ENCODE results near the gene NUP62.

NUP62 gene

DNA sequence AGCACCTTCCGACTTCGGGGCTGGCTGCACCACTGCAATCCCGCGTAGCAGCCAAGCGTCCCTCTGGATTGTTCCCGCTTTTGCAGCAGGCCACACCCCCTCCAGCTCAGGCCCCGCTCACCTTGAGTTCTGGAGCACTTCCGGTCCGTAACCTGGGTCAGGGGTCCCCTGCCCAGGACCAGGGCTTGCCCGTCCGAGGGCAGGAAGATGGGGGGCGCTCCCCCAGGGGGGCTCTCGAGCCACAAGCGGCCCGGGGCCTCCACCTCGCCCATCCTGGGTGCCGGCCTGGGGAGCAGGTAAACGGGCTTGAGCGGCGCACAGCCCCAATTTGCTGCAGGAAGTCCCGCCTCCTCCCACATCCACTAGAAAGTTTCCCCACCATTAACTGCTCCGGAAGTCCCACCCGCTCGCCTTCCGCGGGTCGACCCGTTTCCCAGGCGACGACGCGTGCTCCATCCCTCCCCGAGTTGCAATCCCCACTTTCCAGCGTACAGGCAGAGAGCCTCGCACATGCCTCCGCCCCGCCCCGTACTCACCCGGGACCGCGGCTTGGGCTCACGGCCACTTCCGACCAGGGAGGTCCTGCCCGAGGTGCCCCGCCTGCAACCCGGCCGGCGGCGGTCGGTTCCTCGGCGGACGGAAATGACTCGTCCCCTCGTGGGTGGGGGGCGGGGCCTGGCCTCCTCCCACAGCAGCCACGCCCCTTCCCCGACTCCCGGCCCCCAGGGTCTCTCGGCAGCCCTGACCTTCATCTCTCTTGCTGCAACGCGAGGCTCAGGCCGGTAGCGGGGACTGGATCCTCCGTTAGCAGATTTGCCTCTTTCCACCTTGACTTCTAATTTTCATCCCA is 62.1 kb downstream of the NUP62 start, which contains the start of gene PNKP:
TSS of gene PNKP (minus strand) at position 644 of the 850 bp plus-strand sequence. CDS start at position 272, 372 bp downstream.
- DNase-seq (ENCODE audit: low spot score), result peak; percentile 90

DNA sequence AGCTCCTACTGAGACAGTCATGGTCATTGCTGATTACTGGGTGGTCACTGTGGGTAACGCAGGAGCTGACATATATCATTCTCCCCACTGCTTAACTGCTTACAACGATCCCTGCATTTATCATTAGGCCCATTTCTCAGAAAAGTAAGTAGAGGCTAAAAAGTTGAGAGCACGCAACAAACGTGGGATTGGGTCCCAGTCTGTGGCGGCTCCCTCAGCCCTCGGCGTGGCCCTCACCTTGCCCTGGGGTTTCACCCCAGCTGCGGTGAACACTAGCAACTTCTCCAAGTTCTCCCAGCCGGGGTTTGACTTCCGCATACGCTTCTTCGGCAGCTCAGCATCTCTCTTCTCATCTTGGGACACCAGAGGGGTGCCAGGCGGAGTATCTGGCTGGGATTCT is 64.4 kb downstream of the NUP62 start:
- DNase-seq (ENCODE audit: low spot score), result no peak

DNA sequence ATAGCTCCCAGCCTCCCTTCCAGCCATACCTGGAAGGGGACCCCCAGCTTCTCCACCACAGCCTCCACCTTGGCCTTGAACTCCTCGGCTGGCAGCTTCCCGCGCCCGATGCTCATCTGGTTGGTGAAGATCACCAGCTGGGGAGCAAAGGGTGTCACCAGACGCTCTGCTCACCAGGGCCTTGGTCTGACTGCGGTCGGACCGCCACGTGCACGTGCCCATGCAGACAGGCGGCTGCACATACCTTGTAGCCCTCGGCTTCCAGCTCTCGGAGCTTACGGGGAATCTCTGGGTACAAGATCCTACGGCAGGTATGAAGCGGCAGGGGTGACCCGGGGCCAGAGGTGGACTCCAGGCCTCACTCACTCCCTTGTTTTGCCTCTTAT is 65.4 kb downstream of the NUP62 start:
- no peak for DNase-seq (ENCODE audit: low spot score)

GRCh38 chr19:49863254-49863934 is 65.9 kb downstream of the NUP62 start:
- DNase-seq (ENCODE audit: low spot score), result no peak

DNA sequence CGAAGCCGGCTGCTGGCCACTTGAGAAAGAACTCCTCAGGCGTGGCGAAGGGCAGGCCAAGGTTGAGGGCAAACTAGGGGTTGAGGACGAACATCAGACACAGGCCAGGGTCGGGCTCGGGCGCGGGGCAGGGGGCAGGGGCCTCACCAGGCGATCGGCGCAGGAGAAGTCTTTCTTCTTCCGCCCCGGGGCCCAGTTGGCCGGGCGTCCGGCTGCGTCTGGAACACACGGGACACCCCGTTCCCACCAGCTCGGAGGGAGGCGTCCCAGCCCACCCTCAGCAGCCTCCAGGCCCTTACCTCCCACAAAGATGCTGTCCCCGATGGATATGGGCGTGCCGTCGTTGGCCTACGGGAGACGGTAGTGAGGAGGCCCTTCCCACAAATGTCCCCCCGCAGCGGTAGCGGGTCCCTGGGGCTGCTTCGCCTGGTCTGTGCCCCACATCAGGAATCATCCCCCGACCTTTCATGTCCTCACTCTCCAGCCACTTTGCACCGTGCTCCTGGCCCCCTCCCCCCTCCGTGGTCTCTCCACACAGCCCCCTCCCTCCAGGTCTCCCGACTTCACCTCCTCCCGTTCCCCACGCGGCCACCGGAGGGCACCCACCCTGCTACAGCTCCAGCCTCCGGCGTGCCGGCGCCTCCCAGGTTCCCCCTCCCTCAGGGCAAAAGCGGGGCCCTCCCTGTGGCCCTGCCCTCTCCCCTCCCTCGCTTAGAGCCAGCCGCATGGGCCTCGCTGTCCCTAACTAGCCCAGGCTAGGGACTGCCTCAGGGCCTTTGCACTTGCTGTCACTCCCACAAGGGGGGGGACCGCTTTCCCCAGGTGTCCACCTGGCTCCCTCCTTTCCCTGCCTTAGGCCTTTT is 66.7 kb downstream of the NUP62 start:
- no peak for DNase-seq (ENCODE audit: low spot score)

GRCh38 chr19:49861541-49862378 is 67.5 kb downstream of the NUP62 start:
- no peak for DNase-seq (ENCODE audit: low spot score)

DNA sequence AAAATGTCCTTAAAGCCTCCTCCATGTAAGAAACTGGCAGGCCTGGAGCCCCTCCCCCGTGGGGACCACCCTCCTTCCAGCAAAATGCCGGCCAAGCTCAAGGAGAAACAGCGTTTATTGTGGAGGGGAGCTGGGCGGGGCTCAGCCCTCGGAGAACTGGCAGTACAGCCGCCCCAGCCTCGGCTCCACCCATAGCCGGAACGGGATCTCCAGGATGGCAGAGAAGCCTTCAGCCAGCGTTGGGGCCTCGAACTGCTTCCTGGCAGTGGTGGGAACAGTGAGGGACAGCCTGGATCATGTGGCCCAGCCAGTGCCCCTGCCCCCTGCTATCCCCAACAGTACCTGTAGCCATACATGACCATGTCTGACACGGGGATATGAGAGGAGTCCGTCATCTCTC is 68.2 kb downstream of the NUP62 start:
- DNase-seq (ENCODE audit: low spot score), result no peak

DNA sequence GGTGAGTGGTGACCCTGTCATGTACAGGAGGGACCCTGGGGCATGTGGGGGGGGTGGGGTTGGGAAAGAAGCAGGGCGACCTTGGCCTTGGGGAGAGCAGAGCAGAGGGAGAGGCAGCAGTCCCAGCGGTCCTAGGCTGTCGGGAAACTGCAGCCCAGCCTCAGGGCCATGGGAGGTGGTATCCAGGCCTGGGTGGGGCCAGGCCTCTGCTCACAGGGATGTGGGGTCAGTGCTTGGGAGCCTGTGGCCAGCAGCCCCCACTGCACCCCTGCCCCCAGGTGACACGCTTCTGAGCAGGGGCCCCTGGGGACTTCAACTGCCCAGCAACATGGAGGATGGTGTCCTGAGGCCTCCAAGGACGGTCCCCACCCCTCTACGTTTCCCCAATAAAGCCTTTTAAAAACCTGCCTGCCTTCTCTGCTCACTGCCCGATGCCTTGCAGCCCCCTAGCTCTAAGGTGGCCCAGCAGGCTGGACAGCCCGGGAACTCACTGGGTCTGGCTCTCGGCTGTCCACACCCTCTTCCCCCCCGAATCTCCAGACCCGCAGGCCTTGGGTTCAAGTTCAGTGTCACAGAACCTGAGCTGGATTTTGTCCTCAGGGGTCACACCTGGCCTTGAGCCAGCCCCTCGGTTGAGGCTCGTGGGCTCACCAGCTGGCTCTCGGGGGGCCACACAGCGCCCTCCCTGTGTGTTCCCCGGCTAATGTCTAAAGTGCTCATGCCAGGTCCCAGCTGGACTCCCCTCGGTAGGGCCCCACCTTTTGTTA is 68.8 kb downstream of the NUP62 start:
- DNase-seq (ENCODE audit: low spot score), result no peak

GRCh38 chr19:49859682-49860335 is 69.5 kb downstream of the NUP62 start:
- no peak for DNase-seq (ENCODE audit: low spot score)

DNA sequence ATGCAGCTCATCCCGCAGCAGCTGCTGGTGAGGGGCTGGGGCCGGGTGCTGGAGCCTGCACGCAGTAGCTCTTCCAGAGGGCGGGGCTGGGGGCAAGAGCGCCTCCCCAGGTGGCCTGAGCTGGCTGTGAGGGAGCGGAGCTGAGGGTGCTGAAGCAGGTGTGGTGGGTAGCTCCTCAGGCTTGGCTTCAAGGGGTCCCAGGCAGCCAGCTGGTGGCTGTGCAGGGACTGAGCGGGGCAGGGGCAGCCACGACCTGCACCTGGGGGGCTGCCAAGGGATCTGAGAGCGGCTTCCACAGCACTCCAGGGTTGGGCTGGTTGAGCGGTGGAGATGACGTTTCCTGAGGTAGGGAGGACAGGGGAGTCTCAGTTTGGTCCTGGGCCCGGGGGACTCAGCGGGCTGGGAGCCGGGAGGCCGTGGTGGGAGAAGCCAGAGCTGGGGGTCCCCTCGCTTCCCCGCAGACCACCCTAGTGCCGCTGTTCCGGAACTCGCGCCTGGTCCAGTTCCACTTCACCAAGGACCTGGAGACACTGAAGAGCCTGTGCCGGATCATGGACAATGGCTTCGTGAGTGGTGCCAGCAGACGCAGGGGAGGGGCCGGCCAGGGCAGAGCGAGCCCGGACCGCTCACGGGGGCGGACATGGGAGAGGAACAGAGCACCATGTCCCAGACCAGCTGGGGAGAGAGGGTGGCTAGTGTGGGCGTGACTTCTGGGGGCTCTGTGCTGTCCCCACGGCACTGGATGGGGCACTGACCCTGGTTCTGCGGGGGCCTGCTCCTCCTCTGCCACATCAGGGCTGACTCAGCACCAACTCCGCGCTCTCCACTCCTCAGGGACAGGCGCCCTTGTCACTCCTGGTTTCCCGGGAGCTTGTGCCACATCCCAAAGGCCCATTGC is 71.0 kb downstream of the NUP62 start:
- DNase-seq (ENCODE audit: low spot score), result no peak

GRCh38 chr19:49857838-49858087 is 71.5 kb downstream of the NUP62 start:
- DNase-seq (ENCODE audit: low spot score), result no peak

DNA sequence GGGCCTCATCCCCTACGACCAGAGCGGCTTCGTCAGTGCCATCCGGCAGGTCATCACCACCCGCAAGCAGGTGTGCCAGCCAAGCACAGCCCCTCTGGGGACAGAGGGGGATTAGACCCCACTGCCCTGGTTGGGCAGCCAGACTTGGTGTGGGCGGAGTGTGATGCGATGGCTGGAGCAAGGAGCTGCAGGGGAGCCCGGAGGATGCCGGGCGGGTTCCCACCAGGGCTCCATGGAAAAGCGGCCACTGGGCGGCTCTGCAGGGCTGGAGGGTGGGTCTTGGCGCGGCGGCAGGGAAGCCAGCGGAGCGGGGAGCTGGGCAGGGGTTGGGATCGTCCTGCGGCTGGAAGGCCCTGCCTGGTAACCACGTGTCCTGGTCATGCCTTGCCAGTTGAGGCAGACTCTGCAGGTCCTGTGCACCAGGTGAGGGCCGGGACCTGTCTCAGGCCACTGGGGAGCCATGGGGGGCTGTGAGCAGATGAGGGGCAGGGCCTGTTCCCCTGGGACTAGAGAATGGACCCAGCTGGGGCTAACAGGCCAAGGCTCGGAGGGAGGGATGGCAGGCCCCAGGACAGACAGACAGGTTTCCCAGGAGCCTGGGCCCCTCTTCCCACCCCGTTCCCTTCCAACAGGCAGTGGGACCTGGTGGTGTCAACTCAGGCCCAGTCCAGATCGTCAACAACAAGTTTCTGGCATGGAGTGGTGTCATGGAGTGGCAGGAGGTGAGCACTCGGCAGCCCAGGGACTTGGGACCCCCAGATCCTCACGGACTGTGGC is 72.1 kb downstream of the NUP62 start:
- no peak for DNase-seq (ENCODE audit: low spot score)
